Aorta (tissue), 5 donors: ENCODE results near the gene ABCA1. TPM values are rescaled to one million over a fixed set of nuclear protein-coding genes. Genes with fewer than 3 reads are reported as not detected.

Source experiments
- ATAC-seq: fragments of 200-7000 bp; cut with Tn5 transposase; one replicate; pipeline ENCODE4 v1.9.1; 2022; ENCODE audit warnings: moderate library complexity; ENCODE audit not compliant: low FRiP score
- DNase-seq, 2 donors: peaks; one replicate each; pipeline ENCODE4 v3.0.0-alpha.2; 2020
- H3K27ac ChIP-seq, 2 donors: one replicate each; pipeline ENCODE4 v1.5.1; 2013; ENCODE audit warnings: low read length in 2 of 2, mild to moderate bottlenecking in 2 of 2, moderate library complexity in 2 of 2, control low read depth in 1 of 2, inconsistent platforms in 1 of 2, low read depth in 1 of 2
- H3K27me3 ChIP-seq, 2 donors: one replicate each; pipeline ENCODE4 v1.6.1; 2013; ENCODE audit warnings: control low read depth in 1 of 2, low read length in 1 of 2, mild to moderate bottlenecking in 1 of 2, moderate library complexity in 1 of 2; ENCODE audit not compliant: insufficient read depth in 2 of 2, control insufficient read depth in 1 of 2
- H3K36me3 ChIP-seq, 2 donors: one replicate each; pipeline ENCODE4 v1.6.1; 2013; ENCODE audit warnings: control low read depth in 1 of 2, low read length in 1 of 2, mild to moderate bottlenecking in 1 of 2; ENCODE audit not compliant: insufficient read depth in 2 of 2, control insufficient read depth in 1 of 2
- H3K4me1 ChIP-seq, 2 donors: one replicate each; pipeline ENCODE4 v1.6.1; 2013; ENCODE audit warnings: low read length in 2 of 2, control low read depth in 1 of 2, mild to moderate bottlenecking in 1 of 2, moderate library complexity in 1 of 2; ENCODE audit not compliant: insufficient read depth in 2 of 2, control insufficient read depth in 1 of 2
- H3K4me3 ChIP-seq, 2 donors: one replicate each; pipeline ENCODE4 v1.5.1; 2013; ENCODE audit warnings: low read length in 2 of 2, control low read depth in 1 of 2, mild to moderate bottlenecking in 1 of 2
- H3K9me3 ChIP-seq: one replicate; pipeline ENCODE4 v1.6.1; 2013; ENCODE audit warnings: mild to moderate bottlenecking, low read length; ENCODE audit not compliant: control insufficient read depth
- WGBS, 2 donors: extraction: QIAGEN DNeasy Blood & Tissue Kit; methylation state at CpG; one replicate each; pipeline ENCODE4 v1.1.7; 2013; 5-methylcytosine and 5-hydroxymethylcytosine counted together
- intact Hi-C, 2 donors: fragments of 100-400 bp; cut with DNase I; formaldehyde crosslinking; loops; one replicate each; pipeline versions ENCODE4 v1.14.2 to v1.15.0; 2022
- polyA plus RNA-seq, 2 donors: library from polyadenylated mRNA; stranded (reverse); fragments of 200-250 nt; gene quantifications; one replicate each; pipeline ENCODE4 v1.2.3, GENCODE V29; 2013
- total RNA-seq, 2 donors: library from RNA; stranded (reverse); fragmentation: NEBNext Ultra II Directional; extraction: Animal tissue kit (Norgen Biotek cat#: 25700); gene quantifications; one replicate each; pipeline ENCODE4 v1.2.1, GENCODE V29; 2021
- donor health status: healthy with polysubstance abuse.
- donor health status: Bipolar disorder and iron deficiency.
- donor health status: DM: no; HTN: no; CAD: no.
- donor health status: DM: no; HTN: no; CAD: no.
- donor health status: DM: yes; HTN: yes; CAD: no.

Gene ABCA1
- total and polyA plus RNA-seq, 4 donors = 5.4 to 44.7 (median 19.7) TPM

GRCh38 chr9:104767507-104767906 lies 160.4 kb downstream of the ABCA1 start:
- no peak overlapping the region for H3K4me3 ChIP-seq
- no peaks in the 10 kb centered on the region for H3K36me3 ChIP-seq
- peaks cover 0 to 3% of the 10 kb centered on the region in 2 donors for H3K4me1 ChIP-seq
- no peak overlapping the region for H3K27ac ChIP-seq
- no peaks in the 10 kb centered on the region for H3K27me3 ChIP-seq
- DNase-seq = no peak
- no peaks in the 10 kb centered on the region for H3K9me3 ChIP-seq
- no peak for ATAC-seq
- 97 to 98% methylated on average over 3 of the region's 3 CpGs for WGBS, 2 donors
- intact Hi-C loops = no loop called here

- Histone ChIP-seq H3K36me3 (no peaks in the 10 kb centered on the region), H3K9me3 (no peaks in the 10 kb centered on the region), H3K4me1 (peaks cover 0 to 3% of the 10 kb centered on the region in 2 donors), H3K27ac (no peak overlapping the region), H3K27me3 (no peaks in the 10 kb centered on the region), H3K4me3 (no peak overlapping the region)
- ATAC-seq (no peak), DNase-seq (no peak)
- 94 to 97% methylated on average over 7 of the region's 7 CpGs for WGBS, 2 donors
- intact Hi-C loops = no loop called here
Measured at GRCh38 chr9:104766025-104766424, 161.9 kb downstream of the ABCA1 start.

GRCh38 chr9:104765138-104765537 lies 162.8 kb downstream of the ABCA1 start:
- 73 to 76% methylated on average over 5 of the region's 5 CpGs for WGBS, 2 donors
- Histone ChIP-seq H3K27me3 (no peaks in the 10 kb centered on the region), H3K4me1 (peaks cover 0 to 3% of the 10 kb centered on the region in 2 donors), H3K4me3 (no peak overlapping the region), H3K9me3 (no peaks in the 10 kb centered on the region), H3K36me3 (no peaks in the 10 kb centered on the region), H3K27ac (no peak overlapping the region)
- intact Hi-C loops = no loop called here
- no peak for DNase-seq
- no peak for ATAC-seq

GRCh38 chr9:104758974-104759373 lies 169.0 kb downstream of the ABCA1 start:
- H3K9me3 ChIP-seq = no peaks in the 10 kb centered on the region
- no peaks in the 10 kb centered on the region for H3K27me3 ChIP-seq
- no peak overlapping the region for H3K4me3 ChIP-seq
- H3K36me3 ChIP-seq = no peaks in the 10 kb centered on the region
- no peak overlapping the region for H3K27ac ChIP-seq
- intact Hi-C loops = no loop called here
- H3K4me1 ChIP-seq = peaks cover 0 to 3% of the 10 kb centered on the region in 2 donors
- DNase-seq (no peak), ATAC-seq (no peak)
- WGBS, 2 donors = 10 to 13% methylated on average over 3 of the region's 3 CpGs

GRCh38 chr9:104750185-104750767 lies 177.7 kb downstream of the ABCA1 start:
- H3K4me3 ChIP-seq = no peak overlapping the region
- intact Hi-C loops = no loop called here
- 94 to 95% methylated on average over 3 of the region's 3 CpGs for WGBS, 2 donors

GRCh38 chr9:104748359-104749031 lies 179.5 kb downstream of the ABCA1 start:
- Histone ChIP-seq H3K27ac (peak overlapping the region; percentile 77 to 92), H3K9me3 (no peaks in the 10 kb centered on the region)
- ATAC-seq = peak; percentile 20

More at GRCh38 chr9:104750185-104750767, 177.7 kb downstream of the ABCA1 start:
- Histone ChIP-seq H3K9me3 (no peaks in the 10 kb centered on the region), H3K36me3 (no peaks in the 10 kb centered on the region), H3K27ac (no peak overlapping the region), H3K4me1 (no peaks in the 10 kb centered on the region), H3K27me3 (no peaks in the 10 kb centered on the region)
- no peak for DNase-seq
- no peak for ATAC-seq

GRCh38 chr9:104747565-104748358 lies 180.2 kb downstream of the ABCA1 start, which contains the start of gene NIPSNAP3A:
TSS of gene NIPSNAP3A (plus strand) at chr9:104747683. CDS start at chr9:104747793, 110 bp downstream.
- no peaks in the 10 kb centered on the region for H3K27me3 ChIP-seq
- DNase-seq = peak; percentile 92 to 94
- peak within 1 kb of the TSS; percentile 77 to 92 for H3K27ac ChIP-seq
- ATAC-seq = peak; percentile 96
- intact Hi-C loops = loop anchor here in 1 of 2 donors (5.0 to 10.0 kb wide), 2 partner anchors 363 to 655 kb away; partner anchors contain the start of gene SMC2
- H3K9me3 ChIP-seq = no peaks in the 10 kb centered on the region
- peak within 1 kb of the TSS; percentile 69 to 98 for H3K4me3 ChIP-seq
- H3K4me1 ChIP-seq = no peaks in the 10 kb centered on the region
- 0 to 1% methylated on average over 70 to 71 of the region's 71 CpGs for WGBS, 2 donors
- no peaks in the 10 kb centered on the region for H3K36me3 ChIP-seq

More at GRCh38 chr9:104748359-104749031, 179.5 kb downstream of the ABCA1 start:
- Histone ChIP-seq H3K36me3 (no peaks in the 10 kb centered on the region), H3K27me3 (no peaks in the 10 kb centered on the region), H3K4me1 (no peaks in the 10 kb centered on the region), H3K4me3 (peak overlapping the region; percentile 69 to 98)
- WGBS, 2 donors = 4% methylated on average over 19 of the region's 19 CpGs
- intact Hi-C loops = loop anchor here in 1 of 2 donors (5.0 to 10.0 kb wide), 2 partner anchors 364 to 656 kb away; partner anchors contain the start of gene SMC2
- no peak for DNase-seq

- peak overlapping the region; percentile 69 to 98 for H3K4me3 ChIP-seq
- no peaks in the 10 kb centered on the region for H3K27me3 ChIP-seq
- no peaks in the 10 kb centered on the region for H3K9me3 ChIP-seq
- no peaks in the 10 kb centered on the region for H3K4me1 ChIP-seq
- H3K27ac ChIP-seq = peak overlapping the region in 1 of 2 donors; percentile 37
- H3K36me3 ChIP-seq = no peaks in the 10 kb centered on the region
- intact Hi-C loops = loop anchor here in 1 of 2 donors (5.0 to 10.0 kb wide), 2 partner anchors 362 to 655 kb away; partner anchors contain the start of gene SMC2
- peak; percentile 37 for ATAC-seq
- WGBS, 2 donors = 0 to 1% methylated on average over 9 of the region's 9 CpGs
- DNase-seq = no peak
Measured at GRCh38 chr9:104747245-104747564, 180.8 kb downstream of the ABCA1 start.
